GM19023 (cell line): ENCODE results near the gene CFAP92.

ENCODE experiments used
- ATAC-seq: cut with Tn5 transposase; IDR thresholded peaks from one replicate; pipeline ENCODE4 v1.9.1; 2021; ENCODE audit warnings: mild to moderate bottlenecking, moderate library complexity; ENCODE audit not compliant: unreplicated experiment

CFAP92 gene, protein sequence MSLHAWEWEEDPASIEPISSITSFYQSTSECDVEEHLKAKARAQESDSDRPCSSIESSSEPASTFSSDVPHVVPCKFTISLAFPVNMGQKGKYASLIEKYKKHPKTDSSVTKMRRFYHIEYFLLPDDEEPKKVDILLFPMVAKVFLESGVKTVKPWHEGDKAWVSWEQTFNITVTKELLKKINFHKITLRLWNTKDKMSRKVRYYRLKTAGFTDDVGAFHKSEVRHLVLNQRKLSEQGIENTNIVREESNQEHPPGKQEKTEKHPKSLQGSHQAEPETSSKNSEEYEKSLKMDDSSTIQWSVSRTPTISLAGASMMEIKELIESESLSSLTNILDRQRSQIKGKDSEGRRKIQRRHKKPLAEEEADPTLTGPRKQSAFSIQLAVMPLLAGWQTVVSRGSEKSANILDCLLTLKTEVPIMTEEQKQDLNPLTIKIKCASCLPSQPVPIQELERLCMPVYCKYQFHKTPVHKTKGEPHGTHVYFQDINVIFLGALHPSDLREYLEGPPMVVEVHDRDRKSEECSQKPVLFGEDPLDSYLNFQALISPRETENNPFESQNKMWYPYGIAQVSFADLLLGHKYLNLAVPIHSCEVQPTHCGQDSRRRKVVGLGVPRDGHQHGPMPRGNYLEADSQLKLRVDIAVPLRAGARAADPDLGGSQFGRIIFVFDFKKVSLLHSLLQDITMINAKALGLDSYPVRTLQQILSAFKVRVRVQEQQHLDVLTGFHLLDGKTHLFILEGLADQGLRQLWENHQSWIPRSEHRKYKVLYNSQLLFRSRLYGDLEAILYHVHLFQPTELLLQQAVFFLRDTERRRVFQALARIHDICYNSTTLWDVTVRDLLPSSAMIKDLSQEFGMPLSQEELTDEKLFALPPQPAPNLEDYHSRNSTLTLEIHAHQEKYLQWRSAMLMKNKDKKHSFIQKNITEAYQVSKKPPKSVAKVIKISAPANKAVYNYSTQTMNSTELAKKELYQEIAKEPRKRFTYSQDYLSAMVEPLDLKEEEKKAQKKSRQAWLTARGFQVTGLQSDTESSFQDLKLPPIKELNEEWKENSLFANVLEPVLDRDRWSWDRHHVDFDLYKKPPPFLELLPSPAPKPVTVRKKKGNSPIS

DNA sequence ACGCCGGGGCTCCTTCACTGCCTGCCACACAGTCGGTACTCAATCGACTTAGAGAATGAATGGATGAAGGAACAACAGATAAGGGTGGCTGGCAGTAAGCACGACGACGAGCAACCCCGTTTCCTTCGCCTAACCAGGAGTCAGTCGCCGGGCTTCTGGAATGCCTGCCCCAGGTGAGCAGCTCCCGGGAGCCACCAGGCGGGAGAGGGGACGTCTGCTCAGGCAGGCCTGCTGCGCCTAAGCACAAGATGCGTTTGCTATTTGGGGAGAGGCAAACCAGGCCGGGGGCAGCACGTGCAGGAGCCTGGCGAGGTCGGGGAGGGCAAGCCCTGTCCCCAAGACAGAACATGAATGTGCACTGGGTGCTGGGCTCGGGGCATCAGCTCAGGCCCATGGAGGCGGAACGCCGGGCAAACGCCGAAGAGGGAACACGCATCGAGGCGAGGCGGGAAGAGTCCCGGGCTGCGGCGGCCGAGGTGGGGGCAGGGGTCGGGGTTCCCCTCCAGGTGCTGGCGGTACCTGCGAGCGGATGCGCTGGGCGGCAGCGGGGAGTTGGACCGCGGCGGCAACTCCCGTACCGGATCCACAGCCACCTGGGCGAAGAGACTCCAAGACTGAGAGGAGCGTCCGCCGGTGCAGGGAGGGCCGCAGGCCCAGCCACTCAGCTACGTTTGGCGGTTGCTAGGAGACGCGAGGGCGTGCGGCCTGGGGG lies at the start of gene CFAP92:
Gene CFAP92, minus strand, starts transcription at position 616 of the 712 bp plus-strand sequence. CDS start 772 bp downstream, outside the sequence.
- ATAC-seq: peak; percentile 82

GRCh38 chr3:129040579-129041300 lies 46.9 kb upstream of the CFAP92 start:
- no peak for ATAC-seq

DNA sequence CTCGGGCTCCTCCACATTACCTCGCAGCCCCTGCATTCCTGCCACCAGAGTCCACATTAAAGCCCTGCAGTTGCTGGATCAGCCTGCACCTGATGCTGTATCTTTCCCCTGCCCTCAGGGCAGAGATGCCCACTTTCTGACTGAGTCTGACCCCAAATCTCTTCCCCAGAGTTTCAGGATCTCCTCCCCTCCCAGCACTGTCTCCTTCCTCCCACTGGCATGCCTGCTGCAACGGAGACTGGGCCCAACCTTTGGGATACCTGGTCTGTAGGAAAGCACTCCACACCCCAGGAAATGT lies 46.1 kb upstream of the CFAP92 start:
- no peak for ATAC-seq

- no peak for ATAC-seq
These were observed 45.6 kb upstream of the CFAP92 start for GRCh38 chr3:129039271-129040038.

GRCh38 chr3:129038121-129038855 lies 44.4 kb upstream of the CFAP92 start:
- ATAC-seq: no peak

DNA sequence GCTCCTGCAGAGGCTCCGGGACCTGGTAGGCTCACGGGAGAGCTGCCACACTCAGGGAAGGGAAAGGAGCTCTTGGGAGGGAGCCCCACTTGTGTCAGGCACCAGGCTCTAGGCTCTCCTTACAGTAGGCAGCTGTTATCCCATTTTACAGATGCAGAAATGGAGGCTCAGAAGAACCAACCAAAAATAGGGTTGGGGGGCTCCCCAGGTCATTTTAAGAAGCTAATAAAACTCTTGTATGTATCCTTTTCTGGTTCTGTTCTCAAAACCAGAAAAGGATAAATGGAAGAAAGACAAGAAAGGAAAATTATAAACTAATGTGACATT lies 43.2 kb upstream of the CFAP92 start:
- ATAC-seq: no peak

- ATAC-seq: no peak
These were observed 42.6 kb upstream of the CFAP92 start for GRCh38 chr3:129036222-129037092.

- no peak for ATAC-seq
These were observed 41.7 kb upstream of the CFAP92 start for GRCh38 chr3:129035360-129036221.

GRCh38 chr3:129034642-129035041 lies 40.8 kb upstream of the CFAP92 start:
- no peak for ATAC-seq

- ATAC-seq: no peak
These were observed 39.9 kb upstream of the CFAP92 start for GRCh38 chr3:129033633-129034321.

DNA sequence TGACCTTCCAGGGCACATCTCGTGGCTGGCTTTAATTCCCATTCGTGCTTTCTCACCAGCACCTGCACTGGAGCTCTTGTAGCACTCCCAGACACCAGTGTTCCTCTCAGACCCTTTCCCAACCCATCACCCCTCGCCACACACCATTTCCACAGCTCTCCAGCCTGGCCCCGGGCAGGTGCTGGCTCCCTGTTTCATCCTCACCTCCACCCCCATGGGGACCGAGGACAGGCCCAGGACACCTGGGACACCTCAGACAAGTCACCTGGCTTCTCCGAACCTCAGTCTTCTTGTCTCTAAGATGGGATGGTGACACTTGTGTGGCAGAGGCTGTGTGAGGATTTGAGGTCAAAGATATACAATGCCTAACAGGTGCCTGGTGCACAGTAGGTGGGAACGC lies 39.3 kb upstream of the CFAP92 start:
- no peak for ATAC-seq

DNA sequence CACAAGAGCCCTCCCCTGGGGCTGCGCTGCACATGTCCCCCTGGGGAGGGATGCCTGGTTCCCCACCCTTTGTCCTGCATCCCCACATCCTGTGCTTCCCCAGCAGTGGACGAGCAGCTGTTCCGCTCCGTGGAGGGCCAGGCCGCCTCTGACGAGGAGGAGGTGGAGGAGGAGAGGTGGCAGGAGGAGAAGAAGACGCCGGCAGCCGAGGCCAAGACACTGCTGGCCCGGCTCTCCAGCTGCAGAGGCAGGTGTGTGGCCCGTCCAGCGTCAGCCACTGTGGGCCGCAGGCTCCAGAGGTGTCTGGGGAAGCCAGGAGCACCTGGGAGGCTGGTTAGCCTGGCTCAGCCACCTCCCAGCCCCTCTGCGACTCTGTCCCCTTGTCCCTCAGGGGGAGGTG lies 38.8 kb upstream of the CFAP92 start:
- no peak for ATAC-seq

GRCh38 chr3:129031476-129032215 lies 37.8 kb upstream of the CFAP92 start:
- no peak for ATAC-seq

- ATAC-seq: no peak
These were observed 36.7 kb upstream of the CFAP92 start for GRCh38 chr3:129030611-129031010.

DNA sequence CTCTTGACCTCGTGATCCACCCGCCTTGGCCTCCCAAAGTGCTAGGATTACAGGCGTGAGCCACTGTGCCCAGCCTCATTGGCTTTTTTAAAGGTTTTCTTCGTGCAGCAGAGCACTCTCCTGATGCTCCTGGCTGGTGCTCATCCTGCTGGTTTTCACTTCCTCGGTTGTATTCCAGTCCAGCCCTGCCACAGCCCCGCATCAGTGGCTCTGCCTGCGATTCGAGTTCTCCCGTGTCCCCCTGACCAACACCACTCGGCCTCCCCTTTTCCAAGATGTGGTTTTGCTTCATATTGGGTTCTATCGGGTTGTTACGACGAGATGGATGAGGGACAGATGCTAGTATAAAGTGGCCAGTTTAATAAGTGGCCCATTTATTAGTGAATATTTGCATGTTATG lies 35.0 kb upstream of the CFAP92 start:
- ATAC-seq: no peak

DNA sequence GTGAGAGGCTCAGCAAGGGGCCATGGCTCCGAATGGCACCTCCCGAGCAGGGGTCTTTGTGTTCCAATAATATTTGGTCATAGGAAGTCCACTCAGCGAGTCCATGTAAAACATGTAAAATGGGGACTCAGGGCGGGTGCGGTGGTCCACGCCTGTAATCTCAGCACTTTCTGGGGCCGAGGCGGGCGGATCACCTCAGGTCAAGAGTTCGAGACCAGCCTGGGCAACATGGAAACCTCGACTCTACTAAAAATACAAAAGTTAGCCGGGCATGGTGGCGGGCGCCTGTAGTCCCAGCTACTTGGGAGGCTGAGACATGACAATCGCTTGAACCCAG lies 33.6 kb upstream of the CFAP92 start:
- ATAC-seq: no peak
